Measurements from ENCODE around the gene ESYT3.
"Not testable (repeated sequence)": the region's sequence is repeated elsewhere in the genome, so short reads cannot be mapped to it uniquely, and the experiment has no call there.

Gene ESYT3

DNA sequence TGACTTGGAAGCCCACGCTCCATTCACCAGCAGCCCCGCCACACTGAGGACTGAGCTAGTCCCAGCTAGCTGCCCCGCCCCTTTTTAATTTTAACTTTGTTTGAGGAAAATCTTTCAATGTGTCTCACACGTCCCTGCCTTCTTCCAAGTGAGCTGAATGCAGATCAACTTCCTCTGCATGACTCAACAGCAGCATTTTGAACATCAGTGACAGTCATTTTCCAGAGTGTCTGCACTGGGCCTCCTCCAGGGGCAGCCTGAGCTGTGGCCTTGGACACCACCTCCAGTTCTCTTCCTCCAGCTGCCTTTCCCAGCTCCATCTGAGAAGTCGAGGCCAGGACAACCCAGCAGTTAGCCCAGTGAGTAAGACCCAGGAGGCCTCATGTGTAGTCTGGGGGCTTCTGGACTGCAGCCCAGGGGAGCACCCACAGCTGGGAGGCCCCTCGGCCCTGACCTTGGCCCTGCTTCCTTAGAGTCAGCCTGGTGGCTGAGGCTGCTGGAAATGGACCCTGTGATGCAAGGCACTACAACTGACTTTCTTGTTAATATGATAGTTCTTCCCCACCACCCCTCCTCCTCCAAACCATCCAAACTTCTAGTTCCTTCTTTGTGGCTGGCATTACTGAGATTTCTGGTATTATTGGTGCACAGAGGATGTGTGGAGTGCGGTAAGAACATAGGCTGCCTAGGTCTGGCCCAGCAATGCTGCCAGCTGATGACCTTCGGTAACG, 21.4 kb upstream of the ESYT3 start:
- no peak for DNase-seq (ENCODE audit: low spot score)

DNA sequence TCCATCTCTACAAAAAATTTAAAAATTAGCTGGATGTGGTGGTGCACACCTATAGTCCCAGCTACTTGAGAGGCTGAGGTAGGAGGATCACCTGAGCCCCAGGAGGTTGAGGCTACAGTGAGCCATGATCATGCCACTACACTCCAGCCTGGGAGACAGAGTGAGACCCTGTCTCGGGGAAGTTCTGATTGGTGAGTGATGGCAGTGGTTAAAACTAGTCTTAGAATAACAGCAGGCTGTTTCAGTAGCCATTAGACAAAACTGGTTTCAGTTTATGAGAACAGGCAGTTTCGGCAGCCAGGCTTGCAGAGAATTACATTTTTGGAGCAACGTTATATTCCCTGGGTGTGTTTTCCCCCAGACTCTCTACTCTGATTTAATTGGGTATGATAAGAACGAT, 18.2 kb upstream of the ESYT3 start:
- not testable (repeated sequence) for DNase-seq (ENCODE audit: low spot score)

GRCh38 chr3:138417559-138417982, 16.8 kb upstream of the ESYT3 start:
- DNase-seq (ENCODE audit: low spot score) = peak; percentile 81

- DNase-seq (ENCODE audit: low spot score) = no peak
Measured at GRCh38 chr3:138418601-138419206, 15.7 kb upstream of the ESYT3 start.

GRCh38 chr3:138423316-138423715, 11.1 kb upstream of the ESYT3 start:
- no peak for DNase-seq (ENCODE audit: low spot score)

DNA sequence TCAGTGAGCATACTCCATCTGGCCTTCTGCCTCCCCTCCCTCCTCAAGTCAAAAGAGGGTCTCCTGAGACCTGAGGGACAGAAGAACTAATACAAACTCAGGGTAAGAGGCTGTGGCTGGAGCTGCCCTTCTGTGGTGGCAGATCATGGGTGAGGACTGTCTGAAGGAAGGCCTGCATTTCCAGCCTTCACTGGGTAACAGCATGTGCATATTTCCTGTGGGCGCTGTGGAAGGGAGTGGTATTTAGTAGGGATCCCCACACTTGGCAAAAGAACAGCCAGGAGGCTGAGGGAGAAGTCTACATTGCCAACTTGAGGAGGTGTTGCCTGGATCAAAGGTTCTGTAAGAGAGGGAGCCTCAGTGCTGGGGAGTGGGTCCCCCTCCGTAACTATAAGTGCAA, 10.1 kb upstream of the ESYT3 start:
- DNase-seq (ENCODE audit: low spot score) = no peak

- peak; percentile 9 for DNase-seq (ENCODE audit: low spot score)
Measured at GRCh38 chr3:138426211-138426610, 8.2 kb upstream of the ESYT3 start.

DNA sequence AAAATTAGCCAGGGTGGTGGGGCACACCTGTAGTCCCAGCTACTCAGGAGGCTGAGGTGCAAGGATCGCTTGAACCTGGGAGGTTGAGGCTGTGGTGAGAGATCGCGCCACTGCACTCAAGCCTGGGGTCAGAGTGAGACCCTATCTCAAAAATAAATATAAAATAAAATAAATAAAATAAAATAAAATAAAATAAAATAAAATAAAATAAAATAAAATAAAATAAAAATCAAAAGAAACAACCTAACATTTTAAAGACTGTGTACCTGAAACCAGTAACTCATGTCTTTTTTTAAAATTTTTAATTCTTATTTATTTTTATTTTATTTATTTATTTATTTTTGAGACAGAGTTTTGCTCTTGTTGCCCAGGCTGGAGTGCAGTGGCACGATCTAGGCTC, 7.7 kb upstream of the ESYT3 start:
- DNase-seq (ENCODE audit: low spot score) = not testable (repeated sequence)

- no peak for DNase-seq (ENCODE audit: low spot score)
Measured at GRCh38 chr3:138429665-138430064, 4.8 kb upstream of the ESYT3 start.

GRCh38 chr3:138432576-138433240, 1.7 kb upstream of the ESYT3 start:
- DNase-seq (ENCODE audit: low spot score) = no peak

DNA sequence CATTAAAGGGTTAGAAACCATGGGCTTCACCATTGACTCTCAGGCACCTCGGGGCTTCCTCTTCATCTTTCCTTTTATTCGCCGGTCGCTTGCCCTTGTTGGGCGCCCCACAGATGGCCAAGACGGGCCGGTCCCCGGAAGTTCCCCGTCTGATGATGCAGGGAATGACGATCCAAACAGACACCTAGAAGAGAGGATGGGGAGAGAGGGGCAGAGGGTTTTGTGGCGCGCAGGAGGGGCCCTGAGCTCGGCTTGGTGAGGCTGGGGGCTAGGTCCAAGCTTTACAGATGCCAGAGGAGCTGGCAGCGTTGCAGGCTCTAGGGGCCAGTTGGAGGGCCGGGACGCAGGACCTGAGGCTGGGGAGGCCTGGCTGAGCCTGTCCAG, 532 bp upstream of the ESYT3 start:
- DNase-seq (ENCODE audit: low spot score) = no peak

DNA sequence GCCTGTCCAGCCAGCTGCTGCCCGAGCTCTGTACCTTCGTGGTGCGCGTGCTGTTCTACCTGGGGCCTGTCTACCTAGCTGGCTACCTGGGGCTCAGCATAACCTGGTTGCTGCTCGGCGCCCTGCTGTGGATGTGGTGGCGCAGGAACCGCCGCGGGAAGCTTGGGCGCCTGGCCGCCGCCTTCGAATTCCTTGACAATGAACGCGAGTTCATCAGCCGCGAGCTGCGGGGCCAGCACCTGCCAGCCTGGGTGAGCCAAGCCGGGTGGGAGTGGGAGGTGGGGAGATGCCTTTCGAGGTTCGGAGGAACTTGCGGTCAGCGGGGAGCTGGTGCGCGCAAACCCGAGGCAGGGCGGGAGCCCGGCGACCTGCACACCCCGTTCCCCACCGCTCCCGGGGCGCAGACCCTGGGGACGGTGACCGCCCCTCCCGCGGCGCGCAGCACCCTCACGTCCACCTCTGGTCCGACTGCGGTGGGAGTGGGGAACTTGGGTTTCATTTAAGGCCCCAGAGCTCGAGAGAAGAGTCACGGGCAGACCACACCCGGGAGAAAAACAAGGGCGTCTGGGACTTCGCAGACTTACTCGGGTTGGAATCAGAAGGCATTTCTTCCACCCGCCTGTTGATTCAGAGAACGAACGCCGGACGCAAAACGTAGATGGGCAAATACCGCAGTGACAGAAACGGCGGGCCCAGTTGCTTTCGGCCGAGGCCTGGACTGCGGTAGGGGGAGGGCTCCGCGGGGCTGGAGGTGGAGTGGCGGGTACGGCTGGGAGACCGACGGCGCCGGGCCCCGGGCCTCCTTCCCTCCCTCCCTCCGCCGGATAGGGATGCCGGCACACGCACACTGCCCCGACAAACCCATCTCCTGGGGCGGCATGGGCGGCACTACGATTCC, 708 bp downstream of the ESYT3 start:
- DNase-seq (ENCODE audit: low spot score) = no peak

- DNase-seq (ENCODE audit: low spot score) = no peak
Measured at GRCh38 chr3:138435840-138436239, 1.4 kb downstream of the ESYT3 start.

DNA sequence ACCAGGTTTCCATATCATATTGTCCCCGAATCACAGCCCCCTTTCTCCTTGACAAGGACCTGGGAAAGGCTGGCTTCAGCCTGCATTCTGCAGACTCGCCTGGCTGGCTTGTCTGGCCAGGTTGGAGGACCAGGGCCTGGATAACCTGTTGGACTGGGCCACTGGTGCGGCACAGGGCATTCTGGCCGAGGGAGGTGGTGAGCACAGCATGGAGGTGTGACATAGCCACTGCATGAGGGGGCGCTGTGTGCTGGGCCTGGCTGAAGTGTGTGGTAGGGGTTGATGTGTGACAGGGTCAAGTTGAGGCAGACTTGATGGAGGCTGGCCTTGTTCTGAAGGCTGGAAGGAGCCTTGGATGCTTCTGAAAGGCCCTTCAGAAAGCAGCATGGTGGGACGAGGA, 2.9 kb downstream of the ESYT3 start:
- DNase-seq (ENCODE audit: low spot score) = no peak

- DNase-seq (ENCODE audit: low spot score) = no peak
Measured at GRCh38 chr3:138438896-138439295, 4.5 kb downstream of the ESYT3 start.

DNA sequence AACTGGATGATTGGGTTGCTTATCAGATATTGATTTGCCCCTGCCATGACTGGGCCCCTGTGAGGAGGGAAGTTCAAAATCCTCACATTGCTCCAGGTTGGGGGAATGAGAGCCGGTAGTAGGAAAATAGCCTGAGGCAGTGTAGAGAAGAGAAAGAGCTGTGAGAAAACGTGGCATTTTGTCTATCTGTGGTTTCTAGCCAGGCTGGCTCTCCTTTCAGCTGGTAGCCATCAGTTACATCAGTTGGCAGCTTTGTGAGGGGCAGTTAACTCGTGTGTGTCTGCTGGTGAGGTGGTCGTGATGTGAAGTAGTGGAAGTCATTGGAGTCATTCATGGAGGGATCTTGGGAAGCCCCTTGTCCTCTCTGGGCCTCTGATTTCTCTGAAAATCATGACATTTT, 5.2 kb downstream of the ESYT3 start:
- no peak for DNase-seq (ENCODE audit: low spot score)

- DNase-seq (ENCODE audit: low spot score) = no peak
Measured at GRCh38 chr3:138440121-138440521, 5.7 kb downstream of the ESYT3 start.

GRCh38 chr3:138440596-138440995, 6.2 kb downstream of the ESYT3 start:
- DNase-seq (ENCODE audit: low spot score) = no peak

GRCh38 chr3:138441256-138441655, 6.8 kb downstream of the ESYT3 start:
- no peak for DNase-seq (ENCODE audit: low spot score)

- no peak for DNase-seq (ENCODE audit: low spot score)
Measured at GRCh38 chr3:138441742-138442141, 7.3 kb downstream of the ESYT3 start.

DNA sequence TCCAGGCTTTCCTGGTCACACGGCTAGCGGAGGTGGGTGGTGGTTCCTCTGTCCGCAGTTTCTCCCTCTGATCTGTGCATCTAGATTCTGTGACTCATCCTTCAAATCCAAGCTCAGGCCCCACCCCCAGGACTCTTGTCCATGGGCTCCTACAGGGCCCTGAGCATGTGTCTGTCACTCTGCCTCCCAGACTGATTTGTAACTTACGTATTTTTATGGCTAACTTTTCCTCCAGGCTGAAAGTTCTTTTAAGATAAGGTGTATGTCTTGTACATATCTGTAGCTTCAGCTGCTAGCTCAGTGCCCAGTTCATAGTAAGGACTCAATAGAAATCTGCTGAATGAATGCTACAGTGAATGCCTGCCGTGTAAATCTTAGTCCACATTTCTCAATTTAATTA, 8.0 kb downstream of the ESYT3 start:
- no peak for DNase-seq (ENCODE audit: low spot score)

GRCh38 chr3:138443091-138443490, 8.7 kb downstream of the ESYT3 start:
- no peak for DNase-seq (ENCODE audit: low spot score)
